Kasumi-1 (cell line): ENCODE data around the gene PROX2.

Source experiments
- DNase-seq, 2 experiments: peaks; one replicate each; lab custom pipeline; 2025; lab: John Stamatoyannopoulos, UW

PROX2 gene

GRCh38 chr14:74879427-74880182 lies 3.7 kb upstream of the PROX2 start:
- DNase-seq = no peak

DNA sequence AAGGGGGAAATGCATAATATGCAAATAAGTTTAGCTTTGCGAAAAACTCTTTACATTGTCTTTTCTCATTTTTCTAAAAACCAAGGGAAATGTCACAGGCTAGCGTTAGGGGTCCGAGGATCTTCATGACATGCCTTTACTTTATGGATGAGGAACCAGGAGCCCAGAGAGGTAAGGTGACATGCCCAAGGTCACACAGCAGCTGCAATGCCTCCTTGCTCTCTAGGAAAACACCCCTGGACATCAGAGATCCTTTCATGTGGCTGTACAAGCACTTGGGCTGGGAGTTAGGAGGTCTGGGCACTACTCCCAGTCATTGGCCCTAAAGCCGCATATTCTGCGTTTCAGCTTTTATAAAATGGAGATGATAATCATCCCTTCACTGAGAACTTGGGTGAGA lies 741 bp downstream of the PROX2 start:
- no peak for DNase-seq

DNA sequence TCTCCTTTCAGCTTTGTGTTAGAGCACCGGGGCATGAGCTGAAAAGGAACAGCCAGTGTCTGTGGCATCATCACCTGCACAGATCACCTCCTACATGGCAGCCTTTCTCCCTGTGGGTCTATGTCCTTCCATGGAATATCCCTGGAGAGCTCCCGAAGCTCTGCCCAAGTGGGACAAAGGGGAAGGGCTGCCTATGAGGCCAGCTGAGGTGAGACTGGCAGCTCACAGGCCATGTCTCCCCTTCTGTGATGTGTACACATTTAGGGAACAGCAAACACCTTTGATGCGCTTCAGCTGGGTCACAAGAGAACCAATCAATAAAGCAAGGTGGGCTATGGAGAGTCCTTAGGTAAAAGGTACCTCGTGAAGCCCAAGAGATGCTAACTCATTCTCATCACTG lies 4.1 kb downstream of the PROX2 start:
- DNase-seq = no peak

- no peak for DNase-seq
These were observed 7.2 kb downstream of the PROX2 start for GRCh38 chr14:74868739-74869138.

GRCh38 chr14:74867673-74868072 lies 8.3 kb downstream of the PROX2 start:
- peak; percentile 53 to 75 for DNase-seq

GRCh38 chr14:74866708-74867389 lies 9.1 kb downstream of the PROX2 start:
- DNase-seq = no peak

- no peak for DNase-seq
These were observed 10.8 kb downstream of the PROX2 start for GRCh38 chr14:74865156-74865555.

GRCh38 chr14:74864198-74864597 lies 11.7 kb downstream of the PROX2 start:
- DNase-seq = no peak

DNA sequence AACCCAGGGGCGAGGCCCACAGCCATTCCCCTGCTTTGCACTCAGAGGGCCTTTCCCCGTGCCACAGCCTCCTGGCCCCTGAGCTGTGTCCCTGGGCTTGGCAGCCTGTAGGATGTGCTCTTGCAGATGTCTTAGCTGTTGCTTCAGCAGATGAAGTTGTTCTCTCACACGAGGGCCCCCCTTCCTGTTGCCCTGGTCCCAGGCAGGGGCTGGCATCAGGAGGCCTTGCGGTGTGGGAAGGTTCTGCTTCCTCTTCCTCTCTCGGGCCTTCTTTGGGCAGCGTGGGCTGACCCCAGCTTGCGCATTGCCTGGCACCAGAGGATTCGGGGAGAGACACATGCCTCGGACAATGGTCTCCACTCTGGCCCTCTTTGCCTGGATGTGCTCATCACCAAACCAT lies 12.7 kb downstream of the PROX2 start:
- peak; percentile 51 to 67 for DNase-seq

DNA sequence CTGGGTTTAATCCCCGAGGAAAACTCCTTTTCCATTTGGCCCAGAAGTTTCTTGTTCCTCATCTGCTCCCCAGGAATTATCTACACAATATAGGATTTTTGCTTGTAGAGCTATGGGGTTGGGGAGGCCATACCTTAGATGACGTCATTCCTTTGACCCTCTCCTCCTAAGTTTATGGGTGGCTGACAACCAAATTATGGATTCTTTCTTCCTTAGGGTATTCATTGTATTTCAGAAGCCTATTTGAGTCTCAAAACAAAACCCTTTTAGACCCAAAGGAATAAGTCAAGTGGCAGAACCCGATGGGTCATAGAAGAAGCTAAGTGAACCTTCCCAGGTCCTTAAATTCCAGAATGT lies 14.2 kb downstream of the PROX2 start:
- no peak for DNase-seq

- peak; percentile 77 to 84 for DNase-seq
These were observed 14.8 kb downstream of the PROX2 start for GRCh38 chr14:74860899-74861733.

DNA sequence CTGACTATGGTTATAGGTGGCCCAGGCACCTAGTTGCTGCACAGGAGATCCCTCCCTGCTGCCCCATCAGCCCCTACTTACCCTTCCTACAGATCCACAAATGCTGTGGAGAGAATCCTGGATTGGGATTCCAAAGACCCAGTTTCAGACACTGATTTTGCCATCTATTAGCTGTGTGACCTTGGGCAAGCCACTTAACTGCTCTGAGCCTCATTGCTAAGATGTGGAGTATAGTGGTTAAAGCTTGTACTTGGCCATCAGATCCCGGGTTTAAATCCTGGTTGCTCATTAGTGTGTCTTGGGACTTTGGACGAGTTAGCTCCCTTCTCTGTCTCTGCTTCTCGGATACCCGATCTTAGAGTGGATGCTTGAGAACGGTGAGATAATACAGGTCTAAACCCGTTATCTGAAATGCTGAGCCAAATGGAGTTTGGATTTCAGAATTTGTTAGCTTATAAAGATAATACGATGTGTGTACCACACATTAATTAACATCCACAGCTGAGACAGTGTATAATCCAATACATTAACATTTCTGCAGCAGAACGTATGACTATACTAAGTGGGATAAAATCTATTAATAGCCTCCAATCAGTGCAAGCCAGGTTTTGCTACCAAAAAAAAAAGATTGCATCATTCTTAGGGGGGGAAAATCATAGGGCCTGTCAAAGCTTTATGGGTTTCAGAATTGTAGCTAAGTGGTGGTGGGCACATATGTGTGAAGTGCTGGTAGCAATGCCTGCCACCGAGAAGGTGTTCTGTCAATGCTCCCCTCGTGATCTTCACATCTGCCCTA lies 16.0 kb downstream of the PROX2 start:
- no peak for DNase-seq

DNA sequence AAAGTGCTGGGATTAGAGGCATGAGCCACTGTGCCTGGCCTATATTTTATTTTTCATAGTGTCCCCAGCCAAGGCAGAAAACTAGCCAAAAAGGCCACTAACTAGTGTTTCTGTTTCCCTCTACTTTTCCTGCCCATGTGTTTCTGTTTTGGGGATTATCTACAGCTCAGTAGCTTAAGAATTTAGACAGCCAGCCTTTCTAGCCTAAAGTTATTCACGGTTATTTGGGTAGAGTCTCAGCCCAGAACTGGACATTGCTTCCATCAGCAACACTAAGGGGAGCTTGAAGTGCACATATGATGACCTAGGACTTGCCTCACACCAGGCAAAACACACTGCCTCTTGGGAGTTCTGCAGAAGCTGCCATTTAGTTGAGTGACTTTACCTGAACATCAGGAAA lies 17.9 kb downstream of the PROX2 start:
- no peak for DNase-seq

DNA sequence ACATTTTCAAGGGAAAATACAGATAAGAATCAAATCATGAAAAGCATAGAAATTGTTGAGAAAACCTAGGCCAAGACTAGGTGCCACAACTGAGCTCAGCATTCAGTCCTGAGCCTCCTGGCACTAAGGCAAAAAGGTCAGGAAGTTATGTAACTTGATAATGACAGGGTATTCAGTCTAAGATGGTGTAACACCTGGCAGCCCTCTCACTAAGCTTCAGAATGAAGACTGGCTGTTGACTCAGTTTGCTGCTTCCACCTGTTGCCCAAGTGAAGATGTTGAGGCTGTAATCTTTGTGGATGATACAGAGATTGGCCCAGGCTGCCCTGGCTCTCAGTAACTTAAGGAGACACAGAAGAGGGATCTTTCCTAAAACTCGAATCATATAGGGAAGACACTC lies 19.6 kb downstream of the PROX2 start:
- no peak for DNase-seq

DNA sequence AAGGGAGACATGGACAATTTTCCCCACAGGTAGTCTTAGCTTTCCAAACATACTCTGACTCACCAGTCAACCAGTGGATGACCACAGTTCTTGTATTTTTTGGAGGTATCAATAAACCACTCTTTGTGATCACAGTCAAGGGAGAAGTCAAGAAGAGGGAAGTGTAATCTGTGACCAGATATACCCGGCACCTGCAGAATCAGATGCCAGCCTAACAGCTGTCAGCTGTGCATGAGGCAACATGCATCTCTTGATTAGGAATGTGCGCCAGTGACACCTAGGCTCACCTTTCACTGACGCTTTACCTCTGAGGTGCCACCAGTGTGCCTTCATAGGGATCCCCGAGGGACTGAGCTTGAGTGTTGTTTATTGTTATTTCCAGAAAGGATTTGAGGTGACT lies 20.0 kb downstream of the PROX2 start:
- DNase-seq = no peak

DNA sequence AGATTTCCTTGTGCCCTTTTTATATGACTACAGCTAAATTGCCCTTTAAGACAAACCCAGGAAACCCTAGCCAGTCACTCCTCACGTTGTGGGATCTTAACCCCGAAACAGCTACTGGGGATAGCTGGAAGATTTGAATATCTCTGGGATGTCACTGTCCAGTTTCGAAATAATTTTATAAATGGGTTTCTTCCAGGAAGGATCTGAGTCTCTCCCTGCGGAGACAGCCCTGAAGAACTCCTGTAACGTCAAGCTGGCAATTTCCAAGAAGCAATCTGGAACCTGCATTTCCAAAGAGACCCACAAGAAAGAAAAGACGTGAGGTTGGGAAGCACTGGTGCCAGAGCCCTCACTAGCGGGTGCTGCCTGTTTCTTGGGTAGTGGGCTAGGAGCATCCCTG lies 20.9 kb downstream of the PROX2 start:
- DNase-seq = no peak

DNA sequence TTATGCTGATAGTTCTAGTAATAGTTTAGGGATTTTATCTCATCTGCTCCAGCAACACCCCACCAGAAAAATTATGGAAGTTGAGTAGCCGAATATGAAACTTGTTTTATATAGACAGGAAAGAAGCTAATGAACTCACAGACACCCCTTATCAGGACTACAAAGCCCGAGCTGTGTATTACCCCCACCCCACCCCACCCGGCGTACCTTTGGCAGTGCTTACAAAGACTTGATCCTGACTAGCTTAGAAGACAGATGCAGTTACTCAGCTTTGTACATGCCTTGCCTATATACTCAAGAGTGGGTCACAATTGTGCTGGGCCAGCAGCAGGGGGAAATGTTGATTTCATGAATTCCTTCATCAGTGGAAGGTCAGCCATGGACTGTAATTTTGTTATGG lies 22.4 kb downstream of the PROX2 start:
- DNase-seq = no peak

GRCh38 chr14:74852922-74853530 lies 22.9 kb downstream of the PROX2 start:
- no peak for DNase-seq

DNA sequence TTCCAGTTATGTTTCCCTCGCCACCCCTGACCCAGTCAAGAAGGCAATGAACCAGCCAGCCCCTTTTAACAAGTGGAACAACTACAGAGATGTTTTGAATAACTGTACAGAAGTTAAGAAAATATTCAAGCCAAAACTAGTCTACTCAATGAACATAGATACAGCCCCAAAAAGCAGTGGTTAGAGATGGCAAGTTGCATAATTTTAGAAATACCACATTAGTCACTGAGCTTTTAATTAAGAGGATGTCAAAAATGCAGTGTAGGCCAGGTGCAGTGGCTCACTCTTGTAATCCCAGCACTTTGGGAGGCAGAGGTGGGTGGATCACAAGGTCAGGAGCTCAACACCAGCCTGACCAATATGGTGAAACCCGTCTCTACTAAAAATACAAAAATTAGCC lies 27.2 kb downstream of the PROX2 start:
- DNase-seq = no peak

- no peak for DNase-seq
These were observed 28.8 kb downstream of the PROX2 start for GRCh38 chr14:74846968-74847665.

- no peak for DNase-seq
These were observed 29.8 kb downstream of the PROX2 start for GRCh38 chr14:74846168-74846567.
